Measurements from ENCODE around the gene RACGAP1.

The RACGAP1 gene

DNA sequence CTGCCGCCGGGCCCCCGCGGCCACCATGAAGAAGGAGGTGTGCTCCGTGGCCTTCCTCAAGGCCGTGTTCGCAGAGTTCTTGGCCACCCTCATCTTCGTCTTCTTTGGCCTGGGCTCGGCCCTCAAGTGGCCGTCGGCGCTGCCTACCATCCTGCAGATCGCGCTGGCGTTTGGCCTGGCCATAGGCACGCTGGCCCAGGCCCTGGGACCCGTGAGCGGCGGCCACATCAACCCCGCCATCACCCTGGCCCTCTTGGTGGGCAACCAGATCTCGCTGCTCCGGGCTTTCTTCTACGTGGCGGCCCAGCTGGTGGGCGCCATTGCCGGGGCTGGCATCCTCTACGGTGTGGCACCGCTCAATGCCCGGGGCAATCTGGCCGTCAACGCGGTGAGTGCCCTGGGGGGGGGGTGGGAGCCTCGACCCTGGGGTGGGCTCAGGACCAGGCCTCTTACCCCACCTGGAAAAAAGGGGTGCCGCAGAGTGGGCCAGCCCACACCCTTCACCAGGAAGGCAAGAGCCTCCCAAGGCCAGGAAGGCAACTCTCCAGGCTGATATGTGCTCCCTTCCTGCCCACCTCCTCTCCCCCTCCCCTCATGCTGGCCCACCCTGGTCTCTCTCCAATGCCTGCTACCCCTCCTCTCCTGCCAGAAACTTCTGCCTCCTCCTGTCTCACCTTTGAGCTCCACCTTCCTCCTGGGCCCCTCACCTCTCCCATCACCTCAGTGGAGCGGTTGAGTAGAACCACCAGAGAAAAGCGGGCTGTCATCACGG, 63.1 kb downstream of the RACGAP1 start:
- peaks cover 10% of the 10 kb centered on the region; the same call in 1 of the 2 replicates for H3K27me3 ChIP-seq (ENCODE audit: insufficient read depth, low read length)
- H3K4me3 ChIP-seq (ENCODE audit: low read depth, low read length, poor library complexity, severe bottlenecking), result no peak overlapping the region
- H3K4me1 ChIP-seq (ENCODE audit: insufficient read depth, low read length, severe bottlenecking), result peaks cover 2% of the 10 kb centered on the region
- H3K79me2 ChIP-seq (ENCODE audit: insufficient read depth, low read length), result no peaks in the 10 kb centered on the region
- H2AFZ ChIP-seq (ENCODE audit: low read length), result no peak overlapping the region
- H3K9me3 ChIP-seq (ENCODE audit: low read length), result no peaks in the 10 kb centered on the region
- no peak for TF ChIP-seq EZH2 (IDR thresholded peaks at IDR 0.05; ENCODE audit: borderline replicate concordance, low read length)
- TF ChIP-seq, protein P1, sequence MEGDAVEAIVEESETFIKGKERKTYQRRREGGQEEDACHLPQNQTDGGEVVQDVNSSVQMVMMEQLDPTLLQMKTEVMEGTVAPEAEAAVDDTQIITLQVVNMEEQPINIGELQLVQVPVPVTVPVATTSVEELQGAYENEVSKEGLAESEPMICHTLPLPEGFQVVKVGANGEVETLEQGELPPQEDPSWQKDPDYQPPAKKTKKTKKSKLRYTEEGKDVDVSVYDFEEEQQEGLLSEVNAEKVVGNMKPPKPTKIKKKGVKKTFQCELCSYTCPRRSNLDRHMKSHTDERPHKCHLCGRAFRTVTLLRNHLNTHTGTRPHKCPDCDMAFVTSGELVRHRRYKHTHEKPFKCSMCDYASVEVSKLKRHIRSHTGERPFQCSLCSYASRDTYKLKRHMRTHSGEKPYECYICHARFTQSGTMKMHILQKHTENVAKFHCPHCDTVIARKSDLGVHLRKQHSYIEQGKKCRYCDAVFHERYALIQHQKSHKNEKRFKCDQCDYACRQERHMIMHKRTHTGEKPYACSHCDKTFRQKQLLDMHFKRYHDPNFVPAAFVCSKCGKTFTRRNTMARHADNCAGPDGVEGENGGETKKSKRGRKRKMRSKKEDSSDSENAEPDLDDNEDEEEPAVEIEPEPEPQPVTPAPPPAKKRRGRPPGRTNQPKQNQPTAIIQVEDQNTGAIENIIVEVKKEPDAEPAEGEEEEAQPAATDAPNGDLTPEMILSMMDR (IDR thresholded peaks at IDR 0.05; ENCODE audit: low read length), result no peak
- no peak overlapping the region for H3K27ac ChIP-seq (ENCODE audit: low read depth, low read length, poor library complexity, severe bottlenecking)
- H3K9ac ChIP-seq (ENCODE audit: low read length), result no peak overlapping the region
- H3F3A ChIP-seq (ENCODE audit: insufficient read depth, low read length), result no peaks in the 10 kb centered on the region
- H3K9me2 ChIP-seq (ENCODE audit: low read depth, low read length), result no peaks in the 10 kb centered on the region
- H4K20me1 ChIP-seq (ENCODE audit: insufficient read depth, low read length), result no peaks in the 10 kb centered on the region
- H3K4me2 ChIP-seq (ENCODE audit: low read length), result no peak overlapping the region
- no peaks in the 10 kb centered on the region for H3K36me3 ChIP-seq (ENCODE audit: insufficient read depth, low read length)

DNA sequence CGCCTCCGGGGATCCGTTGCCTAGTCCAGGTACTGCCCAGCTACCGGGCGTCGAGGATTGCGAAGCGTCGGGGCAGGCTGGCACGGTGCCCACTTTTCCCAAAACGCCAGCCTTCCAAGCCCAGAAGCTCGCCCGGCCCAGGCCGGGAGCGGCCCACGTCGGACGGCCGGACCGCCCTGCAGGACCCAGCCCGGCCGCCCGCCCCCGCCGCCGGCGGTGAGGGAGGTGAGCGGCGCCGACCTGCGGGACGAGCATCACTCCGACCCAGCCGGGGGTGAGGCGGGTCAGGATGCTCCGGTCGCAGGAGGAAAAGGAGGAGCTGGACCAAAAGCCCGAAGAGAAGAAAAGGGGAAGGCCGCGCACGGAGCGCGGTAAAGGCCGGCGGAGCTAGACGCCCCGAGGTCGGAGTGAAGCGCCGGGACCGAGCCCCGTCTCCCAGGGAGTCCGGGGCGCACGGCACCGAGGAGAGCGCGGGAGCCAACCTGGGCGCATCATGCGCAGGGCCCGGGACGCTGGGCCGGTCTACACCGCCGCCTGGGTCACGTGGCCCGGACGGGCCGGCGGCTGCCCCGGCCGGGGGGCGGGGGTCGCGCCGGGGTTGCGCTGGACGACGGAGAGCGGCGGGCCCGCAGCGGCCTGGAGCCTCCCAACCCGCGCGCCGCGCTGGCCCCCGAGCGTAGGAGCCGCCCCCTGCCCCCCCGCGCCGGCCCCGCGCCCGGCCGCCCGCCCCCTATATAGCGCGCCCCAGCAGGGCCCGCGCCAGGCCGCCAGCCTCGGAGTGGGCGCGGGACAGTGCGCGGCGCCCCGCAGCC, 64.0 kb downstream of the RACGAP1 start, which contains the start of gene AQP5:
TSS of gene AQP5 (plus strand) at position 762 of the 812 bp plus-strand sequence. CDS start 146 bp downstream, outside the sequence.
- H3K27ac ChIP-seq (ENCODE audit: low read depth, low read length, poor library complexity, severe bottlenecking), result no peak within 1 kb of the TSS
- H3K9ac ChIP-seq (ENCODE audit: low read length), result no peak within 1 kb of the TSS
- H3K79me2 ChIP-seq (ENCODE audit: insufficient read depth, low read length), result no peaks in the 10 kb centered on the region
- no peak within 1 kb of the TSS for H3K4me2 ChIP-seq (ENCODE audit: low read length)
- H3K4me1 ChIP-seq (ENCODE audit: insufficient read depth, low read length, severe bottlenecking), result no peaks in the 10 kb centered on the region
- no peaks in the 10 kb centered on the region for H3F3A ChIP-seq (ENCODE audit: insufficient read depth, low read length)
- no peaks in the 10 kb centered on the region for H4K20me1 ChIP-seq (ENCODE audit: insufficient read depth, low read length)
- no peak within 1 kb of the TSS for H2AFZ ChIP-seq (ENCODE audit: low read length)
- H3K36me3 ChIP-seq (ENCODE audit: insufficient read depth, low read length), result no peaks in the 10 kb centered on the region
- H3K4me3 ChIP-seq (ENCODE audit: low read depth, low read length, poor library complexity, severe bottlenecking), result no peak within 1 kb of the TSS
- no peaks in the 10 kb centered on the region for H3K9me3 ChIP-seq (ENCODE audit: low read length)
- peaks cover 10% of the 10 kb centered on the region; the same call in 1 of the 2 replicates for H3K27me3 ChIP-seq (ENCODE audit: insufficient read depth, low read length)
- TF ChIP-seq, protein P1 (IDR thresholded peaks at IDR 0.05; ENCODE audit: low read length), result no peak
- no peak for TF ChIP-seq EZH2 (IDR thresholded peaks at IDR 0.05; ENCODE audit: borderline replicate concordance, low read length)
- no peaks in the 10 kb centered on the region for H3K9me2 ChIP-seq (ENCODE audit: low read depth, low read length)

DNA sequence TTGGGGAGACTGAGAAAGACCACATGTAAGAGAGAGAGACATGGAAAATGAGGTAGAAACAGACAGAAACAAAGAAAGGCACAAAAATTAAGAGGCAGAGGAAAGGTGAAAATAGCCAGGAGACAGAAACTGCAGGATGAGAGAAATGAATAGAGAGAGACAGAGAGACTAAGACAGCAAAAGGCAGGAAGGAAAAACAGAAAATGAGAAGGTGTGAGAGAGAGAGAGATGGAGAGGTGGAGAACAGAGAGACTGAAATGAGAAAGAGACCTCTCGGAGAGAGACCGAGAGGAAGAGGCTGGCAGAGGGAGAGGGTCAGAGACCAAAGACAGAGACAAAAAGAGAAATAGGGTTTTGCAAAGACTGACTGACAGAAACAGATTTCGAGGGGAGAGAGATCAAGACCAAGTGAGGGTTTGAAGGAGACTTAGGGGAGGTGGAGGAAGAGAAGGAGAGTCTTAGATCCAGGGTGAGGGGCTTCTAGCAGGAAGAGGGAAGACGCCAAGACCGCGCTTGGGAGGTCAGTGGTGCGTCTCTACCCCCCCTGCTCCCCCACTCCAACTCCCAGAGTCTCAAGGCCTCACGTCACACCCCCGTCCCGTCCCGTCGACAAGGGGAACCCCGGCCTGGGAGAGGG, 64.7 kb downstream of the RACGAP1 start:
- no peak for TF ChIP-seq EZH2 (IDR thresholded peaks at IDR 0.05; ENCODE audit: borderline replicate concordance, low read length)
- TF ChIP-seq, protein P1 (IDR thresholded peaks at IDR 0.05; ENCODE audit: low read length), result no peak
- no peaks in the 10 kb centered on the region for H3F3A ChIP-seq (ENCODE audit: insufficient read depth, low read length)
- no peaks in the 10 kb centered on the region for H3K36me3 ChIP-seq (ENCODE audit: insufficient read depth, low read length)
- H2AFZ ChIP-seq (ENCODE audit: low read length), result no peak overlapping the region
- no peaks in the 10 kb centered on the region for H3K4me1 ChIP-seq (ENCODE audit: insufficient read depth, low read length, severe bottlenecking)
- H3K9ac ChIP-seq (ENCODE audit: low read length), result no peak overlapping the region
- H4K20me1 ChIP-seq (ENCODE audit: insufficient read depth, low read length), result no peaks in the 10 kb centered on the region
- no peak overlapping the region for H3K4me3 ChIP-seq (ENCODE audit: low read depth, low read length, poor library complexity, severe bottlenecking)
- H3K4me2 ChIP-seq (ENCODE audit: low read length), result no peak overlapping the region
- no peaks in the 10 kb centered on the region for H3K9me2 ChIP-seq (ENCODE audit: low read depth, low read length)
- peaks cover 10% of the 10 kb centered on the region; the same call in 1 of the 2 replicates for H3K27me3 ChIP-seq (ENCODE audit: insufficient read depth, low read length)
- no peak overlapping the region for H3K27ac ChIP-seq (ENCODE audit: low read depth, low read length, poor library complexity, severe bottlenecking)
- no peaks in the 10 kb centered on the region for H3K79me2 ChIP-seq (ENCODE audit: insufficient read depth, low read length)
- H3K9me3 ChIP-seq (ENCODE audit: low read length), result no peaks in the 10 kb centered on the region
